Caco-2 (cell line): ENCODE results near the gene THRB. TPM values are rescaled to one million over a fixed set of nuclear protein-coding genes. Genes with fewer than 3 reads are reported as not detected.

Experiments used
- BruUV-seq: library from RNA; stranded (reverse); fragments of 400-500 nt; replicated peaks from 2 replicates; lab custom pipeline; 2021; lab: Mats Ljungman, UMichigan
- CTCF ChIA-PET: fragments of 300-600 bp; sonication (Branson Sonifier 250); formaldehyde crosslinking; loops from one replicate; lab custom pipeline; 2022; ENCODE audit warnings: antibody characterized with exemption; lab: Charles Lee
- POLR2A ChIA-PET: fragments of 300-600 bp; sonication (Branson Sonifier 250); formaldehyde crosslinking; loops from one replicate; lab custom pipeline; 2022; ENCODE audit warnings: antibody characterized with exemption; lab: Charles Lee
- DNase-seq, 2 experiments: peaks; one replicate each; pipeline versions ENCODE4 v3.0.0 to v3.0.0-alpha.2; 2020 to 2022
- H3K27me3 ChIP-seq: replicated peaks from 2 replicates; pipeline ENCODE4 v1.6.0; 2011; ENCODE audit warnings: low read length; ENCODE audit not compliant: control insufficient read depth, insufficient read depth
- H3K36me3 ChIP-seq: 2 replicates; pipeline ENCODE4 v1.5.1; 2011; ENCODE audit warnings: low read length; ENCODE audit not compliant: control insufficient read depth, insufficient read depth
- H3K4me1 ChIP-seq: fragments of 250-450 bp; sonication (Bioruptor Pico); 2 replicates; pipeline ENCODE4 v1.5.1; 2020; ENCODE audit warnings: mild to moderate bottlenecking
- H3K4me3 ChIP-seq: 2 replicates; pipeline ENCODE4 v1.5.1; 2011; ENCODE audit warnings: low read depth, mild to moderate bottlenecking, control low read depth, low read length
- H3K9me3 ChIP-seq: fragments of 250-450 bp; sonication (Bioruptor Pico); 2 replicates; pipeline ENCODE4 v1.5.1; 2020; ENCODE audit warnings: mild to moderate bottlenecking, moderate library complexity
- H3K27ac Mint-ChIP-seq: one replicate; pipeline ENCODE4 v1.8.0; 2022; ENCODE audit warnings: mixed read lengths; ENCODE audit not compliant: unreplicated experiment
- H3K27me3 Mint-ChIP-seq: one replicate; pipeline ENCODE4 v1.8.0; 2022; ENCODE audit warnings: mixed read lengths; ENCODE audit not compliant: insufficient read depth, unreplicated experiment
- H3K36me3 Mint-ChIP-seq: one replicate; pipeline ENCODE4 v1.8.0; 2022; ENCODE audit warnings: mild to moderate bottlenecking, mixed read lengths; ENCODE audit not compliant: insufficient read depth, unreplicated experiment
- H3K4me1 Mint-ChIP-seq: one replicate; pipeline ENCODE4 v1.8.0; 2022; ENCODE audit warnings: low read depth, mixed read lengths; ENCODE audit not compliant: unreplicated experiment
- H3K4me3 Mint-ChIP-seq: one replicate; pipeline ENCODE4 v1.8.0; 2022; ENCODE audit warnings: mild to moderate bottlenecking, moderate library complexity, mixed read lengths; ENCODE audit not compliant: unreplicated experiment
- H3K9me3 Mint-ChIP-seq: one replicate; pipeline ENCODE4 v1.8.0; 2022; ENCODE audit warnings: mixed read lengths; ENCODE audit not compliant: unreplicated experiment
- CTCF ChIP-seq, 2 experiments: fragments of 200-600 bp in 1 of 2; IDR thresholded peaks; 1 replicate in 1 of 2; 2 replicates in 1 of 2; pipeline versions ENCODE4 v1.5.1 to v1.8.0; 2011 to 2022; ENCODE audit warnings: antibody characterized with exemption in 1 of 2, control low read depth in 1 of 2, inconsistent platforms in 1 of 2, low read depth in 1 of 2, low read length in 1 of 2, mild to moderate bottlenecking in 1 of 2, moderate library complexity in 1 of 2; ENCODE audit not compliant: insufficient read depth in 1 of 2, severe bottlenecking in 1 of 2, unreplicated experiment in 1 of 2
- intact Hi-C: fragments of 100-400 bp; cut with micrococcal nuclease; formaldehyde crosslinking; loops from one replicate; pipeline ENCODE4 v1.10.0; 2022; ENCODE audit not compliant: unreplicated experiment
- total RNA-seq: library from RNA; stranded (reverse); gene quantifications from 2 replicates; pipeline ENCODE4 v1.2.3, GENCODE V29; 2022

THRB gene
- total RNA-seq, 1 experiment from 2014 or later = 19.4 TPM

- no peaks in the 10 kb centered on the region for H3K9me3 ChIP-seq
- H3K4me3 Mint-ChIP-seq = no peak overlapping the region
- CTCF ChIA-PET = no interaction called here
- no peak overlapping the region for H3K4me3 ChIP-seq
- no peaks in the 10 kb centered on the region for H3K36me3 Mint-ChIP-seq
- BruUV-seq = no TSS peak
- H3K36me3 ChIP-seq = no peaks in the 10 kb centered on the region
- TF ChIP-seq CTCF (IDR thresholded peaks at IDR 0.05; ENCODE audit: insufficient read depth in 1 of 2, low read depth in 1 of 2, low read length in 1 of 2, severe bottlenecking in 1 of 2, unreplicated experiment in 1 of 2) = no peak
- H3K27ac Mint-ChIP-seq = no peak overlapping the region
- DNase-seq = no peak
- H3K4me1 ChIP-seq = no peaks in the 10 kb centered on the region
- peaks cover 5% of the 10 kb centered on the region for H3K4me1 Mint-ChIP-seq
- intact Hi-C loops = no loop called here
- no peaks in the 10 kb centered on the region for H3K27me3 Mint-ChIP-seq
- H3K9me3 Mint-ChIP-seq = no peaks in the 10 kb centered on the region
- no peaks in the 10 kb centered on the region for H3K27me3 ChIP-seq
- POLR2A ChIA-PET = no interaction called here
Measured at GRCh38 chr3:24306518-24306917, 188.1 kb downstream of the THRB start.

- no peak overlapping the region for H3K27ac Mint-ChIP-seq
- Histone ChIP-seq H3K9me3 (no peaks in the 10 kb centered on the region), H3K4me1 (no peaks in the 10 kb centered on the region), H3K36me3 (no peaks in the 10 kb centered on the region), H3K4me3 (no peak overlapping the region), H3K27me3 (no peaks in the 10 kb centered on the region)
- peaks cover 6% of the 10 kb centered on the region for H3K4me1 Mint-ChIP-seq
- H3K9me3 Mint-ChIP-seq = no peaks in the 10 kb centered on the region
- intact Hi-C loops = no loop called here
- ChIA-PET POLR2A (no interaction called here), CTCF (no interaction called here)
- BruUV-seq = no TSS peak
- TF ChIP-seq CTCF (IDR thresholded peaks at IDR 0.05; ENCODE audit: insufficient read depth in 1 of 2, low read depth in 1 of 2, low read length in 1 of 2, severe bottlenecking in 1 of 2, unreplicated experiment in 1 of 2) = no peak
- H3K36me3 Mint-ChIP-seq = no peaks in the 10 kb centered on the region
- no peak for DNase-seq
- H3K27me3 Mint-ChIP-seq = no peaks in the 10 kb centered on the region
- H3K4me3 Mint-ChIP-seq = no peak overlapping the region
Measured at GRCh38 chr3:24305795-24306467, 188.7 kb downstream of the THRB start.

GRCh38 chr3:24303057-24303754 is 191.4 kb downstream of the THRB start:
- no peaks in the 10 kb centered on the region for H3K27me3 ChIP-seq
- no peaks in the 10 kb centered on the region for H3K9me3 ChIP-seq
- no peaks in the 10 kb centered on the region for H3K36me3 Mint-ChIP-seq
- ChIA-PET CTCF (no interaction called here), POLR2A (no interaction called here)
- no peak for DNase-seq
- no peaks in the 10 kb centered on the region for H3K36me3 ChIP-seq
- H3K9me3 Mint-ChIP-seq = no peaks in the 10 kb centered on the region
- no TSS peak for BruUV-seq
- H3K4me1 Mint-ChIP-seq = peaks cover 17% of the 10 kb centered on the region
- intact Hi-C loops = no loop called here
- no peak overlapping the region for H3K4me3 ChIP-seq
- H3K4me3 Mint-ChIP-seq = no peak overlapping the region
- no peaks in the 10 kb centered on the region for H3K27me3 Mint-ChIP-seq
- peaks cover 7% of the 10 kb centered on the region; the same call in 1 of the 2 replicates for H3K4me1 ChIP-seq
- no peak for TF ChIP-seq CTCF (IDR thresholded peaks at IDR 0.05; ENCODE audit: insufficient read depth in 1 of 2, low read depth in 1 of 2, low read length in 1 of 2, severe bottlenecking in 1 of 2, unreplicated experiment in 1 of 2)
- no peak overlapping the region for H3K27ac Mint-ChIP-seq
